GM21390 (cell line): ENCODE measurements around the gene DNER.
"Not testable (repeated sequence)": the region's sequence is repeated elsewhere in the genome, so short reads cannot be mapped to it uniquely, and the experiment has no call there.

ENCODE experiments used
- ATAC-seq: cut with Tn5 transposase; IDR thresholded peaks from one replicate; pipeline ENCODE4 v1.9.1; 2021; ENCODE audit not compliant: unreplicated experiment

Gene DNER

DNA sequence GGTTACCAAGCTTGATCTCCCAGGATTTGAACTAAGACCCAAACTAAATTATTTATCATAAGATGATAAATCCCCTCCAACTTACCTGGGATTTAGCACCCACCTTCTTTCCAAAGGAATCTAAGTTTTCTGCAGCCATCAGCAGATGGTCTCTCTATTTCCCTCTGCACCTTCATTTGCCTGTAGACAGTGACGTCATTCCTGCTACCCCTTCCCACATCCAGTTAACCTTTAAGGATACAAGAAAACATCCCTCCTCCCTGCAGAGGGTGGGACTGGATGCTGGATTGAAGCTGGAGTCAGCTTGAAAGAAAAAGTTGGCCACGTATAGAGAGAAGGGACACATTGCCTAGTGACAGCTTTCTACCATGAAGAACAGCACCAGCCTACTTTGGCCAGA lies 3.7 kb upstream of the DNER start:
- ATAC-seq = no peak

DNA sequence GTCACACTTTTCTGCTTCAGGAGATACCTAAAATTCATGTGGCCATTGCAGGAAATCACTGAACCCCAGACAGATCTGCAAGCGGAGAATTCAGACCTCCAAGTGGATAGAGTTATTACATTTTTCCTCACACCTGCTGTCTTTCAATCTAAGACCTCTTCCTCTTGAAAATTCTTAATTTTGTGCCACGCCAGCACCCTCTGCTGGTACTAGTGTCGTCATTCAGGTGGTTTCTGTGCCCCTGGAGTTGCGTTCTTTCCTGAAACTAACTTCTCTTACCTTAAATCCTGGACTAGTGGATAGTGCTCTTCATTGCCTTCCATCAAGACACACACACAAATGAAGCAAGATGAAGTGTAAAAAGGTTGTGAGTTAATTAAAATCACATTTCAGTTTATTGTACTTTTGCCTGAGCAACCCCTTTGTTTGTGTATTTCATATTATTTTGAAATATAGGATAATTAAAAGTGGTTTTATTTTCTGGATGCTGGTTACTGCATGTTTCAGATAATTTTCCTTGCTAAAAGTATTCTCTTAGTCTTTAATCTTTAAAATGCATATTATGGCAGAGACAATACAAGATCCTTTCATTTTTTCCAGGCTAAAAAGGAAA lies 1.6 kb upstream of the DNER start:
- no peak for ATAC-seq

- ATAC-seq = peak; percentile 32
Measured at GRCh38 chr2:229714736-229715541, 584 bp upstream of the DNER start.

DNA sequence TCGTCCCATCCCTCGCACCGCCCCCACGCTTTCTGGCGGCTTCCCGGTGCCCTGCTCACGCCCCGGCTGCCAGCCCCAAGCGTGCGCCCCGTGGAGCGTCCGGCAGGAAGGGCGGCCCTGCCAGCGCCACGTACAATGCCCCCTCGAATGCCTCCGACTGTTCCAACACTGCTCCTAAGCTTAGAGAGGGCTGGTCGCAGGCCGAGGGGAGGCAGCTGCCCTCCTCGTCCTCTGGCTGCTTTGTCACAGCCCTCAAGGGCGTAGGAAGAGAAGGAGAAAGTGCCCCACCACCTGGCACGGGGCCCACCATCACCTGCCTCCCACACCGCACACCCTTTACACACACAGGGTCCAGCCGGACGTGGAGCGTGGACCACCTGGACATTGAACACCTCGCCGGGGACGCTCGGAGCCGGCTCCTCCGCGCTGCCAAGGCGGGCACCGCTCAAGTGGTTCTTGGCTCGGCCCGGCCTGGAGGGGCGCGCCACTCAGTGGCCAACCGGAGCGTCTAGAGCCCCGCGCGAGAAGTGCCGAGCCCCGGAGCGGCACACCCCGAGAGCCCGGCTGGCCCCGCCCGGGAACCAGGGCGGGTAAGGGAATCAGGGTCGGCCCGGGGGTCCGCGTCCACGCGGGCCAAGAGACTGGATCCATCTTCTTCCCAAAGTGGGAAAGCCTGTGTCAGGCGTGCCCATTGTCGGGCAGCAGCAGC lies 830 bp downstream of the DNER start:
- ATAC-seq = peak; percentile 48

GRCh38 chr2:229712136-229712535 lies 2.2 kb downstream of the DNER start:
- ATAC-seq = no peak

DNA sequence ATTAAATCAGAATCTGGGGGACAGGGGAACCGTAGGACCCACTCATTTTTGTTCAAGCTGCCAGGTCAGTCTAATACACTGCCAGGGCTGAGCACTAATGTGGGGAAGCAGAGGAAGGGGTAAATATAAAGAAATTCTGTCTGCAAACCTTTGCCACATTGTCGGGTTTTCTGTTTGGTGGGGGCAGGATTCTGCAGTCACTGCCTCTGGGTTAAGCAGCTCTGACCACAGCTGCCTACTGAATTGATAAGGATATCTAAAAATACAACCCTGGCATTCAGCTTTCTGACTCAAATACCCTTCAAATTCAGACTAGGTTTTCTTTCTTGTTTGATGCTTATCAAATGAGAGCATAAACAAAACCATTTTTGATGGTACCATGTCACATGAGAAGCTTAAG lies 6.0 kb downstream of the DNER start:
- no peak for ATAC-seq

DNA sequence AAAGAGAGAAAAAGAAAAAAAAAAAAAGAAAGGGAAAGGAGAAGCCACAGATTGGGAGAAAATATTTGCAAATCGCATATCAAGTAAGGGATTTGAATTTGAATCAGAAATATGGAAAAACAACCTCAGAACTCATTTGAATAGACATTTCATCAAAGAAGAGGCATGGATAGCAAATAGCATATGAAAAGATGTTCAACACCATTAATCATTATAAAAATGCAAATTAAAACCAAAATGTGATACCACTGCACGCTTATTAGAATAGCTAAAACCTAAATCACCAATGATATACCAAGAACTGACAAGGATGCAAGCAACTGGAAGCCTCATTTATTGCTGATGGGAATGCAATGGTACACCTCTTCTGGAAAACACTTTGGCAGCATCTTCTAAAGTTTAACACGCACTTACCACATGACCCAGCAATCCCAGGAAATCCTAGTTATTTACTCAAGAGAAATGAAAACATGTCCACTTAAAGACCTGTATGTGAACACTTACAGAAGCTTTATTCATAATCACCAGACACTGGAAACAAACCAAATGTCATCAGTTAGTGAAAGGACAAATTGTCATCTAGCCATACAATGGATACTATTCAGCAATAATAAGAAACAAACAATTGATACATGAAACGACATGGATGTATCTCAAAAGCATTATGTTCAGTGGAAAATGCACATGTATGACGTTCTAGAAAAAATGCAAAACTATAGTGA lies 10.3 kb downstream of the DNER start:
- no peak for ATAC-seq

GRCh38 chr2:229701716-229702115 lies 12.6 kb downstream of the DNER start:
- no peak for ATAC-seq

GRCh38 chr2:229701062-229701461 lies 13.3 kb downstream of the DNER start:
- ATAC-seq = no peak

GRCh38 chr2:229695961-229696360 lies 18.4 kb downstream of the DNER start:
- no peak for ATAC-seq

- ATAC-seq = not testable (repeated sequence)
Measured at GRCh38 chr2:229693845-229694244, 20.5 kb downstream of the DNER start.

GRCh38 chr2:229691631-229692030 lies 22.7 kb downstream of the DNER start:
- no peak for ATAC-seq

DNA sequence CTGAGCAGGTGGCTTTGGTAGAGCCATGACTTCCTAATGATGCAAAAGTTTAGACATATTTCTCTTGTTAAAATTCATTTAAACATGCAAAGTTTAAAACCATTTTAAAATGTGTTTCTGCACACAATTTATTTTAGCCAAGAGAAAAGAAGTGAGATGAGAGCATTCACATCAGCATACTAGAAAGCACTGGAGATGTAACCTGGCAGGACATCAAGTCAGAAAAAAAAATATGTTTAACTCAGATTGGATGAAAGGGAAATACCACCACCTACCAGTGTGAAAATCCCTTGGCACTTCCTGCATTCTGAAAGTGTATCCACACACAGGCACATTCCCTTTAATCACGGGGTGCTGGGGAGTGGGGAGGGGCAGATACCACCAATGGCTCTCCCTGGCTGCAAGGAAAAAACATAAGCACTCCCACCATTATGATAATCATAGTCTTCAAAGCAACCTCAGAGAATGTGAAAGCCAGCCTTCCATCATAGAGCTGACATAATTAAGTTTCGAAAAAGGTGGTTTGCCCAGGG lies 25.0 kb downstream of the DNER start:
- no peak for ATAC-seq

DNA sequence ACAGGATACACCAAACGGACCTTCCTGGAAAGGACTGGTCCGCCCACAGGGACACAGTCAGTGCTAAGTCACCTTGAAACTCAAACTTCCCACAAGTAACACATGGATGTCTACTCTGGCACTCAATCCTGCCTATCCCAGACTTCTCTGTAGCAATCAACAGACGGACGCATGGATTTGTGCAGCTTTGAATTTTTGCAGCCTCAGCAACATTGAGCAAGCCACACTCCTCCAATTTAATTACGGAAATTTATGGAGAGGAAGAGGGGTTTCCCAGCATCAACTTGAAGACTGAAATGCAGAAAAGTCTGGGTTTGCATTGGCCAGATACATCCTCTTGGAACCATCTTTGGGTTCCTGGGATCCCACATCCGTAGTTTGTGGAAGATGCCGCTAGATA lies 26.2 kb downstream of the DNER start:
- ATAC-seq = no peak

DNA sequence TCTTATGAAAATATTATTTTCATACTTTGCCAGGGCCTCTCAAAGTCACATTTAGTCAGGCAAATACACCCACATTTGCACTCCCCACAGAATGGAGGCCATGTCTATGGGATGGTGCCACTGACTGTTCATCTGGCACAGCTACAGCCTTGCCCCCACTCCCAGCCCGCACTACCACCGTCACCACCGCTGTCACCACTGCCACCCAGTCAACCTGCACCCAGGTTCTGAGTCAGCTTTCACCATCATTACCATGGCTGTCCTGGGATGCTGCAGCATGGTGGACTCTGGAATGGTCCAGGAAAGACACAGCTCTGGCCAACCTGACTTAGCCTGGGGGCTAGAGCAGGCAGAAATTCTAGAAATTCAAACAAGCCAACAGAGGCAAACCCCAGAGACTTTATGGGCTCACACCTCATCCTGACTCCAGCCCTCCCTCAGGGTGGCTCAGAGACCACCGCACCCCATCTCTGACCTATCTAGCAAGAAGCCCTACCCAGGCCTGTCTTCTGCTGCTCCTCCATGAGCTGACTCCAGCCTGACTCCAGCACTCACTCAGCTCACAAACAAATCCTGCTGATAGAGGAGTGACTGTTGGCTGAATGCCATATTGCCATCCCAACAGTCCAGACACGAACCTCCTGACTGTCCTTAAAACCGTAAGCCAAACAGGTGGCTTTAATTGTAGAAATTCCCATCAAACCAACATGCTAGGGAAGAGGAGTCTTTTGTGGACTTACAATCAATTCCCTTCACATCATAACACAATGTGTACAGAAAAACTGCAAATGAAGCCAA lies 28.0 kb downstream of the DNER start:
- ATAC-seq = no peak

DNA sequence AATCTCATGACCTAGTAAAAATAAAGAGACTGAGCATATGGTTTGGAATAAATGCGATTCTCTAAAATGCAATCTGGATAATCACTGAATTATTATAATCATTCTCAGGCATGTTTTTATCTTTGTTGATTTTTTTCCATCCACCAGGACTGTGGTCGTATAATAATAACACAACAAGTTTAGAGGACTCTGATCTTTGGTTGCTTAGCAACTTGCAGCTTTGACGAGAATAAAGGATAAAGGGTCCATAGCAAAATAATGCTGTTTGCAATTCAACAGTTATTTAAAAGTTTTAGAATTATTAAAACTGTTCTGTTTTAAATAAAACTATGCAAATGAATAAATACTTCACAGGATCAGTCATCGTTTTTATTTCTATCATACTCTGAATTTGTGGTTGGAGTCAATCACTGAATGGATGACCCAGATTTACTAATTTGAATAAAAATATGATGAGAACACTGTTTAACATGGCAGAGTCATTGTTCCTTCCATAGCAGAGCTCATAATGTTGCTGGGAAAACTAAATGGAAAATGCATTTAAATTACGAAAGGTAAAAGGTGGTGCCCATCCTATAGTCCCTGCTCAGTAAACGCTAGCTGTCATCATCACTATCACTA lies 29.3 kb downstream of the DNER start:
- ATAC-seq = no peak

DNA sequence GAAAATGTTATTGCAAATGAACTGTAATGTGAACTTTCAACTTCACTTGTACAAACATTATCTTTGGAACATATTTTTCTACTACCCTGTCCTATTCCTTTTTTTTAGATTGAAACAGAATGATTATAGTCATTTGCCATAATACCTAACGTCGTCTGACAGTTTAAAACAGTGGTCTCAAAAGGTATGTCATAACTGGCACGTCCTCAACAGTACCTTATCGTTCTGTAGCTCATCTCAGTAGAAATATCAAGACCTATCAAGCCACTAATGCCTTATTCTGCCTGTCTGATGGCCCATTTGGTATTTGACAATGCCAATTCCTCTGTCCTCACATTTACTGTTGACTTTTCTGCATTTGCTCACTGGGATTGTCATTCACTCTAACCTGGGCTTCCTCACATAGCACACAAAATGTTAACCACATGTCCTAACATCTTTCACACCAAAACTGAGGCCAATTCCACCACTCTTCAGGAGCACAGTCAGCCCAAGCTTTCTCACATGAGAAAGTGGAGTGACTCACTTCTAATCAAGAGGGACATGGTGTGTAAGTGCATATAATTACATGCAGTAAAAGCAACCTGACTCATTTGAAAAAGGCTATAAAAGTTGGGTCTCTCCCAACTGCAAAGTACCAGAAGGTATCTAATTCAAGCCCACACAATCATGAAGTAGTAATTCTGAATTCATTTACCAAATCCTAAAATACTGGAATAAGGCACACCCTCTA lies 34.8 kb downstream of the DNER start:
- no peak for ATAC-seq

DNA sequence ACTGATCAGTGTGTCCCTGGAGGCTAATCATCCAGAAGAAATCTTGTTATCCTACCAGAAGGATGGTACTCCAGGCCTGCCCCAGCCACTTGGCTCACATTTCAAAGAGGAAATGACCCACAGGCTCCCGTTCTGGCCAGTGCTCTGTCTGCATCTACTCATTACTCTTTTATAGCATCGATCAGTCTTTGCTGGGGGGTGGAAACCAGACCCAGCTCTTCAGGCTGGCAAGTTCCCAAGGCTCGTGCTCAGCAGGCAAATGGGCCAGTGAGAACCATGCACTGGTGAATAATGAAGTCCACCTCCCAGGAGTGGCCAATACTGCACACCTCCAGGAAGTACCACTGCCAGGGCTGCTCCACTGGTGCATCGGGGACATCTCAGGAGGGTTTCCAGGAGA lies 38.8 kb downstream of the DNER start:
- no peak for ATAC-seq

DNA sequence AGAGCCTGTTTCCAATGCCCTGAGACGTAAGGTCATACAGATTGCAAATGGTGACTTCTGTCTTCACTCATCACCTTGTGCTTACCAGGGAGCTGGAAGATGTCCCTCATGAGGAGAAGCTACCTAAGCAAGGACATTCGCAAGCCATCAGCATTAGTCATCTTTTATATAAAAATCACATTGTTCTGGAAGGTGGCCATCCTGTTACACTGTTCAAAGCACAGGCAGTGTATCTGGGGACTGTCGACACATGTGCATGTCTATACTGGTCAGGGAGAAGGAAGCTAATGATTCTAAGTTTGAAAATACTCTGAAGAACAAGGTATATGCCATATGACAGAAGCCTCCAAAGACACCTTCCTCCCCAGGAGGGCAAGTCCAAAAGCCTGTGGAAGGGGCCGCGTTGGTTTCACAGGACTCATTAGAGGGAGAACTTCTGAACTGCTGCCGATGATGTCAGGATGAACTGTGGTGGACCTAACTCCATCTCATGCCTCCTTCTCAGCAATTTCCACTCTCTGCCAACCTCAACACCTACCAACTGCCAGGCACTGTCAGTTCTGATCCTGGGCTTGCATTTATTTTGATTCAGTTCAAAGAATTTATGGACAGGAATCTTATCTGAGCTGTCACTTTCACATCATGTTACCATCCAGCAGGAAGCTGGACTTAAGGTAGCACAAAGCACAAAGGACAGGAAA lies 39.4 kb downstream of the DNER start:
- no peak for ATAC-seq
